Type B pancreatic cell (in vitro differentiated cells): ENCODE results near the gene FANCB. TPM values are rescaled to one million over a fixed set of nuclear protein-coding genes. Genes with fewer than 3 reads are reported as not detected.
A peak's percentile ranks its signal among the peaks of the same experiment; 100 is the strongest.

Experiments used
- DNase-seq: peaks from one replicate; pipeline ENCODE4 v3.0.0; 2021; ENCODE audit warnings: mixed read lengths; ENCODE audit not compliant: unreplicated experiment; ENCODE audit errors: extremely low spot score
- H3K27ac Mint-ChIP-seq: 2 replicates; pipeline ENCODE4 v1.8.0; 2021; ENCODE audit warnings: mild to moderate bottlenecking, mixed read lengths
- H3K27me3 Mint-ChIP-seq: 2 replicates; pipeline ENCODE4 v1.8.0; 2021; ENCODE audit warnings: mixed read lengths
- H3K36me3 Mint-ChIP-seq: 2 replicates; pipeline ENCODE4 v1.8.0; 2021; ENCODE audit warnings: mixed read lengths
- H3K4me1 Mint-ChIP-seq: one replicate; pipeline ENCODE4 v1.8.0; 2021; ENCODE audit warnings: mixed read lengths; ENCODE audit not compliant: unreplicated experiment
- H3K4me3 Mint-ChIP-seq: 2 replicates; pipeline ENCODE4 v1.8.0; 2021; ENCODE audit warnings: mild to moderate bottlenecking, mixed read lengths
- H3K9me3 Mint-ChIP-seq: 2 replicates; pipeline ENCODE4 v1.8.0; 2021; ENCODE audit warnings: mixed read lengths
- total RNA-seq: library from RNA; stranded (reverse); gene quantifications from 2 replicates; pipeline ENCODE4 v1.2.1, GENCODE V29; 2021; ENCODE audit warnings: low replicate concordance
- TF ChIP-seq, protein P1 (sequence below): fragments of 200-600 bp; sonication (generic); conservative IDR thresholded peaks from 2 replicates; pipeline ENCODE4 v1.5.0; 2021; ENCODE audit warnings: antibody characterized with exemption, mild to moderate bottlenecking

FANCB gene
- total RNA-seq, 1 donor from 2014 or later: 12.0 TPM

DNA sequence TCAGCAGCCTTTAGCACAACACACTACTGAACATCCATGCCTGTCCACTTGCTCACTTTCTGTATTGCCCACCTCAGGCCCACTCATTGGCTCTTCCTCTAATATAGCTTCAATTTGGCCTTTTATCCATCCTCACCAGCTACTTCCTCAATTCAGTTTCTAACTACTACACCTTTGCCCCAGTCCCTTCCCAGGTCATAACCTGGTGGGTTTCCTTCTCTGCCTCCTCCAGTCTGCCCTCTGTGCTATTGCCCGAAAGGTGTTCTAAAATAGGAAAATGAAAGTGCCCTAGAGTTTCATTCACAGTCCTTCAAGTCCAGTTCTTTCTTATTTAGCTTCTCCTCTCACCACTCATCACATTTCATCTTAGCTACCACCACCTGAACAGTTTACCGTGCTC is 23.4 kb upstream of the FANCB start:
- TF ChIP-seq, protein P1, sequence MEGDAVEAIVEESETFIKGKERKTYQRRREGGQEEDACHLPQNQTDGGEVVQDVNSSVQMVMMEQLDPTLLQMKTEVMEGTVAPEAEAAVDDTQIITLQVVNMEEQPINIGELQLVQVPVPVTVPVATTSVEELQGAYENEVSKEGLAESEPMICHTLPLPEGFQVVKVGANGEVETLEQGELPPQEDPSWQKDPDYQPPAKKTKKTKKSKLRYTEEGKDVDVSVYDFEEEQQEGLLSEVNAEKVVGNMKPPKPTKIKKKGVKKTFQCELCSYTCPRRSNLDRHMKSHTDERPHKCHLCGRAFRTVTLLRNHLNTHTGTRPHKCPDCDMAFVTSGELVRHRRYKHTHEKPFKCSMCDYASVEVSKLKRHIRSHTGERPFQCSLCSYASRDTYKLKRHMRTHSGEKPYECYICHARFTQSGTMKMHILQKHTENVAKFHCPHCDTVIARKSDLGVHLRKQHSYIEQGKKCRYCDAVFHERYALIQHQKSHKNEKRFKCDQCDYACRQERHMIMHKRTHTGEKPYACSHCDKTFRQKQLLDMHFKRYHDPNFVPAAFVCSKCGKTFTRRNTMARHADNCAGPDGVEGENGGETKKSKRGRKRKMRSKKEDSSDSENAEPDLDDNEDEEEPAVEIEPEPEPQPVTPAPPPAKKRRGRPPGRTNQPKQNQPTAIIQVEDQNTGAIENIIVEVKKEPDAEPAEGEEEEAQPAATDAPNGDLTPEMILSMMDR: no peak
- Mint-ChIP-seq H3K36me3 (peaks cover 3% of the 10 kb centered on the region), H3K27ac (no peak overlapping the region), H3K27me3 (no peaks in the 10 kb centered on the region), H3K9me3 (no peaks in the 10 kb centered on the region), H3K4me3 (no peak overlapping the region), H3K4me1 (no peaks in the 10 kb centered on the region)
- DNase-seq: no peak

DNA sequence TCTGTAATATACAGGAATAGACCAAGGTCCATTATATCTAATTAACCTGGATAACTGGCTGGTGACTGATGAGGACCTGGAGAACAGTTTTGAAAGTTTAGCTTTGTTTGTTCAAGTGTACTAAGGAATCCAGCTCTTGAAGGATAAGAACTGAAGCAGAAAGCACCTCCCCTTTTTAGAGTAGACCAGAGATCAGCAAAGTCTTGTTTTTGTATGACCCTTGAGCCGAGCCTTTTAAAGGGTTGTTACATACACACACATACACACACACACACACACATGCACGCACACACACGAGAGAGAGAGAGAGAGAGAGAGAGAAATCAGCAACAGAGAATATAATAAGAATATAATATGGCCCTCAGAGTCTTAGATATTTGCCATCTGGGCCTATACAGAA is 13.4 kb upstream of the FANCB start:
- no peak for DNase-seq
- Mint-ChIP-seq H3K27me3 (no peaks in the 10 kb centered on the region), H3K4me3 (no peak overlapping the region), H3K27ac (no peak overlapping the region), H3K9me3 (peaks cover 4% of the 10 kb centered on the region), H3K36me3 (no peaks in the 10 kb centered on the region), H3K4me1 (no peaks in the 10 kb centered on the region)
- TF ChIP-seq, protein P1: no peak

GRCh38 chrX:14884714-14885113 is 11.8 kb upstream of the FANCB start:
- TF ChIP-seq, protein P1: no peak
- H3K36me3 Mint-ChIP-seq: no peaks in the 10 kb centered on the region

DNA sequence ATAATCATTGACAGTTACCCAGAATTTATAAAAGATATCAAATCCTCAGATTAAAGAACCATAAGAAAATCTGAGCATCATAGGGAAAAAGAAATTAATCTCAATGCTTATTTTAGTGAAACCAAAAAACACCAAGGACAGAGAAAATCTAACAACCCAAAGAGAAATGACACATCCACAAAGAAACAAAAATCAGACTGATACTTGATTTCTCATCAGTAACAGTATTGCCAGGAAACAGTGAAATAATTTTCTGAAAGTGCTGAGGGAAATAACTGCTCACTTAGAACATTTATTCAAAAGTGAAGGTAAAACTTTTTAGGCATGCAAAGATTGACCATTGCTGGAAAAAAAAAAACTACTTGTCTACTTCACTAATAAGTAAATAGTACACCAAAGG is 11.0 kb upstream of the FANCB start:
- TF ChIP-seq, protein P1: no peak
- Mint-ChIP-seq H3K27ac (no peak overlapping the region), H3K4me1 (no peaks in the 10 kb centered on the region), H3K36me3 (no peaks in the 10 kb centered on the region), H3K9me3 (peaks cover 4% of the 10 kb centered on the region), H3K4me3 (no peak overlapping the region), H3K27me3 (no peaks in the 10 kb centered on the region)
- no peak for DNase-seq

More at GRCh38 chrX:14884714-14885113, 11.8 kb upstream of the FANCB start:
- DNase-seq: no peak
- Mint-ChIP-seq H3K27ac (no peak overlapping the region), H3K4me3 (no peak overlapping the region), H3K9me3 (peaks cover 4% of the 10 kb centered on the region), H3K4me1 (no peaks in the 10 kb centered on the region), H3K27me3 (no peaks in the 10 kb centered on the region)

DNA sequence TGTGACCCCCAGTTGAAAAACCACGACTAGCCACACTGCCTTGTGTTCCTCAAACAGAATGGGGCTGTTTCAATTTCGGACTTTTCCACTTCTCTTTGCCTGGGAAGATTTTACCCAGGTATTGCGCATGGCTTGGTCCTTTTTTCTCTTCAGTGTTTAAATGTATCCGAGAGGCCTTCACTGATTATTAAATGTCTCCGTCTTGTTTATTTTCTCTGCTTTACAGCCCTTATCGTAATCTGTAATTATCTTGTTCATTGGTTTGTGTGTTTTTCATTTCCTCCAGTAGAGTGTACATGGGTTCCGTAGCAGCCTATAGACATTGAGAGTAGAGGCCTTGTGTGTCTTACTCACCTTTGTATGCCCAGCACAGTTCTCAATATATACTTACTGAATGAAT is 2.8 kb upstream of the FANCB start:
- Mint-ChIP-seq H3K27ac (no peak overlapping the region), H3K9me3 (no peaks in the 10 kb centered on the region), H3K4me3 (peak overlapping the region; percentile 67), H3K4me1 (no peaks in the 10 kb centered on the region), H3K27me3 (no peaks in the 10 kb centered on the region), H3K36me3 (peaks cover 8% of the 10 kb centered on the region)
- TF ChIP-seq, protein P1: no peak
- no peak for DNase-seq

DNA sequence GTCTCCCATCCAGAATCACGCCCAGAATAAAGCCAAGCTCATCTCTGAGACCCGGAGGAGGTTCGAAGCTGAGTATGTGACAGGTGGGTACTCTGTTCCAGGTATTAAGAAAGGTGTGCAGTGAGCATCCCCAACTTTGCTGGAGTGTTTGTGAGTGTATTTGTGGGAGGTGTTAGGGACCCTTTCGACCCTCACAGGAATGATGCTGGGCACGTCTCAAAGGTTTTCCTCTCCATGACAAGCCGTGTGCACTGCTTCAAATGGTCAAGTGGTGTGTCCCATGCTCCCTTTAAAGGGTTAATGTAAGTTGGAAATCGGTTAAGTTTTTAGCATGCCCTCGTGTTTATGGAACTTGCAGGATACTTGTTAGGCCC is 794 bp upstream of the FANCB start:
- Mint-ChIP-seq H3K9me3 (no peaks in the 10 kb centered on the region), H3K4me3 (peak overlapping the region; percentile 90), H3K4me1 (no peaks in the 10 kb centered on the region), H3K27ac (peak overlapping the region; percentile 68), H3K36me3 (peaks cover 10% of the 10 kb centered on the region), H3K27me3 (no peaks in the 10 kb centered on the region)
- TF ChIP-seq, protein P1: no peak
- DNase-seq: no peak
